B cell (primary cell): ENCODE data around the gene DMC1. TPM values are rescaled to one million over a fixed set of nuclear protein-coding genes. Genes with fewer than 3 reads are reported as not detected.

ENCODE experiments used
- ATAC-seq: fragments of 200-7000 bp; cut with Tn5 transposase; one replicate; pipeline ENCODE4 v1.10.0; 2021; ENCODE audit warnings: low read depth, mild to moderate bottlenecking, moderate number of reproducible peaks, moderate library complexity
- CTCF ChIA-PET: fragments of 350-600 bp; sonication (Branson Sonifier 250); formaldehyde crosslinking; loops from one replicate; lab custom pipeline; 2021; ENCODE audit warnings: antibody characterized with exemption, inconsistent platforms; lab: Charles Lee
- POLR2A ChIA-PET: fragments of 350-600 bp; sonication (Branson Sonifier 250); formaldehyde crosslinking; loops from one replicate; lab custom pipeline; 2021; ENCODE audit warnings: antibody characterized with exemption; lab: Charles Lee
- DNase-seq: peaks from one replicate; pipeline ENCODE4 v3.0.0; 2013
- H2AFZ ChIP-seq: 2 replicates; pipeline ENCODE4 v1.6.1; 2012; ENCODE audit warnings: mild to moderate bottlenecking, low read depth, low read length; ENCODE audit not compliant: insufficient read depth, poor library complexity, severe bottlenecking
- H3K27ac ChIP-seq, 2 donors: 1 replicate in 1 of 2; 2 replicates in 1 of 2; pipeline ENCODE4 v1.5.1; 2012 to 2013; ENCODE audit warnings: low read length in 2 of 2, mild to moderate bottlenecking in 2 of 2, moderate library complexity in 1 of 2
- H3K27me3 ChIP-seq, 4 experiments: fragments of 200-600 bp in 1 of 4; sonication (generic) in 1 of 4; replicated peaks in 1 of 4; 1 replicate in 2 of 4; 2 replicates in 2 of 4; pipeline versions ENCODE4 v1.6.1 to v1.7.0; 2013 to 2016; ENCODE audit warnings: low read length in 3 of 4, mild to moderate bottlenecking in 2 of 4, mixed read lengths in 1 of 4, moderate library complexity in 1 of 4; ENCODE audit not compliant: insufficient read depth in 4 of 4, control insufficient read depth in 3 of 4; ENCODE audit errors: control extremely low read depth in 1 of 4
- H3K36me3 ChIP-seq, 2 experiments: replicated peaks in 1 of 2; 1 replicate in 1 of 2; 2 replicates in 1 of 2; pipeline versions ENCODE4 v1.6.1 to v1.7.1; 2013; ENCODE audit warnings: low read length in 1 of 2; ENCODE audit not compliant: insufficient read depth in 2 of 2, control insufficient read depth in 1 of 2; ENCODE audit errors: control extremely low read depth in 1 of 2, extremely low read depth in 1 of 2
- H3K4me1 ChIP-seq, 2 donors: fragments of 200-600 bp in 1 of 2; sonication (generic) in 1 of 2; 1 replicate in 1 of 2; 2 replicates in 1 of 2; pipeline versions ENCODE4 v1.5.1 to v1.6.1; 2013 to 2017; ENCODE audit warnings: low read length in 2 of 2; ENCODE audit not compliant: control insufficient read depth in 2 of 2, insufficient read depth in 2 of 2
- H3K4me2 ChIP-seq: replicated peaks from 2 replicates; pipeline ENCODE3; 2012; ENCODE audit warnings: mild to moderate bottlenecking, low read depth, low read length; ENCODE audit not compliant: poor library complexity, severe bottlenecking
- H3K4me3 ChIP-seq, 5 experiments: fragments of 200-600 bp in 1 of 5; sonication (generic) in 1 of 5; 1 replicate in 3 of 5; 2 replicates in 2 of 5; pipeline versions ENCODE4 v1.5.1 to v1.7.0; 2011 to 2016; ENCODE audit warnings: low read length in 4 of 5, mild to moderate bottlenecking in 4 of 5, low read depth in 2 of 5, control low read depth in 1 of 5, moderate library complexity in 1 of 5; ENCODE audit not compliant: insufficient read depth in 1 of 5; ENCODE audit errors: control extremely low read depth in 1 of 5, extremely low read depth in 1 of 5
- H3K79me2 ChIP-seq: fragments of 200-600 bp; sonication (generic); one replicate; pipeline ENCODE4 v1.6.0; 2016; ENCODE audit warnings: low read length; ENCODE audit not compliant: control insufficient read depth, insufficient read depth
- H3K9ac ChIP-seq: fragments of 200-600 bp; sonication (generic); 2 replicates; pipeline ENCODE4 v1.6.1; 2017; ENCODE audit warnings: mild to moderate bottlenecking, low read length, moderate library complexity
- H3K9me3 ChIP-seq, 3 donors: one replicate each; pipeline versions ENCODE4 v1.6.1 to v1.7.1; 2013; ENCODE audit warnings: low read length in 2 of 3; ENCODE audit not compliant: control insufficient read depth in 2 of 3, insufficient read depth in 1 of 3; ENCODE audit errors: control extremely low read depth in 1 of 3
- H4K20me1 ChIP-seq: 2 replicates; pipeline ENCODE4 v1.6.0; 2012; ENCODE audit warnings: mild to moderate bottlenecking, low read length; ENCODE audit not compliant: insufficient read depth, control insufficient read depth, poor library complexity, severe bottlenecking
- H3K27ac Mint-ChIP-seq: one replicate; pipeline ENCODE4 v1.8.0; 2021; ENCODE audit warnings: mixed read lengths
- H3K27me3 Mint-ChIP-seq: one replicate; pipeline ENCODE4 v1.8.0; 2021; ENCODE audit warnings: mixed read lengths
- H3K4me1 Mint-ChIP-seq: one replicate; pipeline ENCODE4 v1.8.0; 2021; ENCODE audit warnings: mixed read lengths
- H3K4me3 Mint-ChIP-seq: one replicate; pipeline ENCODE4 v1.8.0; 2021; ENCODE audit warnings: mixed read lengths
- H3K9me3 Mint-ChIP-seq: one replicate; pipeline ENCODE4 v1.8.0; 2022; ENCODE audit warnings: mixed read lengths; ENCODE audit not compliant: insufficient read depth
- EZH2 ChIP-seq: IDR thresholded peaks from 2 replicates; pipeline ENCODE4 v1.6.1; 2012; ENCODE audit warnings: borderline replicate concordance, low read depth, mild to moderate bottlenecking, moderate library complexity, low read length; ENCODE audit not compliant: insufficient read depth, poor library complexity, severe bottlenecking
- WGBS: methylation state at CpG from one replicate; pipeline ENCODE4 v1.1.5; 2013; ENCODE audit warnings: missing lambda C conversion rate; ENCODE audit not compliant: insufficient coverage; 5-methylcytosine and 5-hydroxymethylcytosine counted together
- intact Hi-C: fragments of 100-400 bp; cut with micrococcal nuclease; formaldehyde crosslinking; loops from one replicate; pipeline ENCODE4 v1.10.0; 2022
- polyA plus RNA-seq: library from polyadenylated mRNA; depleted of rRNA; stranded (reverse); fragments of >200 nt; gene quantifications from 2 replicates; pipeline ENCODE4 v1.2.3, GENCODE V29; 2012
- total RNA-seq, 2 donors: library from RNA; stranded (reverse); fragments of 120-200 nt in 1 of 2; gene quantifications; 1 replicate in 1 of 2; 2 replicates in 1 of 2; pipeline versions ENCODE4 v1.2.3 to v1.2.4, GENCODE V29; 2013 to 2022
- TF ChIP-seq, protein P1 (sequence below): fragments of 200-600 bp; IDR thresholded peaks from one replicate; pipeline ENCODE4 v1.8.0; 2022; ENCODE audit warnings: antibody characterized with exemption, mild to moderate bottlenecking

DMC1 gene
- total and polyA plus RNA-seq, 2 donors (not counting 1 experiment from before 2014, with no cell fraction given) = 0.64 TPM; not detected in 1

DNA sequence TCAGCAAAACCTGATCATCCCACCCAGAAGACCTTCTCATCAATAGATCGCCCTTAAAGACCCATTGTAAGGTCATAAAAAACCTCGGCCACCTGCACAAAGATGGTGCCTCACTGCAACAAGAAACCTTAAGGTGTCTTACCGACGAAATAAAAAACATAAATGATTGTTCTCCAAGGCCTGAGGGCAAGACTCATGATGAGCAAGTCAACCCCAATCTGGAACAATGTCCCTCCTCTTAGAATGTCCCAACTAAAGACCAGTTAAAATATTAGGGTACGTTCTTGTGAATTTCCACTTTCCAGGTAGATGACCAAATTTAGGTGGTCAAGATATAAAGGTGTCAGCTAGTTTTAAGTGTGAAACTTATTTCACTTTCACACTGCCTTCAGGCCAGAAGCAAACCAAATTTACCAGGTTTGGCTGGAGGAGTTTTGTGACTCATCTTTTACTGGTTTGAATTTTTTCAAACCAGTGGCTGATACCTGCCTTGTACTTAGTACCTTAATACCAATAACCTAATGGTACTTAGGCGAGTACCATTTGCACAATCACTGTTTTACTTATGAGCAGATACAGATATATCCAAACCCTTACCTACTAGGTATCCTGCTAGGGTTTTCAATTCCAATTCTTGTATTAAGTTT lies 87.2 kb downstream of the DMC1 start:
- WGBS = 91% methylated on average over 4 of the region's 6 CpGs

DNA sequence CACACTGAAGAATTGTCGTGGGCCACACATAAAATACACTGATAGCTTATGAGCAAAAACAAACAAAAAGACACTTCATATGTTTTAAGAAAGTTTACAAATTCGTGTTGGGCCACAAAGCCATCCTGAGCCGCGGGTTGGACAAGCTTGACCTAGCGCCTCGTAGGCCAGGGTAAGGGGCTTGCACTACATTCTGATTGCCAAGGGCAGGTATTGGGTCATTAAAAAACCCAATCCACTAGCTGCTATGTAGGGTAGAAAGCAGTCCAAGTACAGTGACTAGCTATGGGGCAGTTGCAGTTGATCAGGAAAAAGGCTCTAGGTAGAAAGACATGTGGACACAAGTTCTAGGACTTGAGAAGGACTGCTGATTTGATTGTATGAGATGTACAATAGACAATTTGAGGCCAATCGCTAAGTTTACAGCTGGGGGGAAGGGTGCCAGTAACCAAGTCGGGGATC lies 88.1 kb downstream of the DMC1 start:
- H2AFZ ChIP-seq = no peak overlapping the region
- POLR2A ChIA-PET = interaction anchor here (1.5 kb wide), 1 partner anchor 15 kb away, joined by 5 read pairs; no protein-coding TSS in a partner anchor
- DNase-seq (no peak), ATAC-seq (no peak)
- H3K4me1 ChIP-seq = no peaks in the 10 kb centered on the region
- H3K79me2 ChIP-seq = peaks cover 5% of the 10 kb centered on the region
- intact Hi-C loops = no loop called here
- no peaks in the 10 kb centered on the region for H3K9me3 ChIP-seq
- H3K36me3 ChIP-seq = peaks cover 6 to 68% of the 10 kb centered on the region in 2 experiments
- Mint-ChIP-seq H3K27ac (peak overlapping the region; percentile 3), H3K4me3 (no peak overlapping the region), H3K9me3 (no peaks in the 10 kb centered on the region), H3K27me3 (no peaks in the 10 kb centered on the region), H3K4me1 (peaks cover 2% of the 10 kb centered on the region)
- no peak overlapping the region for H3K4me2 ChIP-seq
- CTCF ChIA-PET = no interaction called here
- peaks cover 13% of the 10 kb centered on the region for H4K20me1 ChIP-seq
- H3K9ac ChIP-seq = no peak overlapping the region
- H3K4me3 ChIP-seq = no peak overlapping the region
- H3K27me3 ChIP-seq = no peaks in the 10 kb centered on the region
- no peak for TF ChIP-seq EZH2
- TF ChIP-seq, protein P1, sequence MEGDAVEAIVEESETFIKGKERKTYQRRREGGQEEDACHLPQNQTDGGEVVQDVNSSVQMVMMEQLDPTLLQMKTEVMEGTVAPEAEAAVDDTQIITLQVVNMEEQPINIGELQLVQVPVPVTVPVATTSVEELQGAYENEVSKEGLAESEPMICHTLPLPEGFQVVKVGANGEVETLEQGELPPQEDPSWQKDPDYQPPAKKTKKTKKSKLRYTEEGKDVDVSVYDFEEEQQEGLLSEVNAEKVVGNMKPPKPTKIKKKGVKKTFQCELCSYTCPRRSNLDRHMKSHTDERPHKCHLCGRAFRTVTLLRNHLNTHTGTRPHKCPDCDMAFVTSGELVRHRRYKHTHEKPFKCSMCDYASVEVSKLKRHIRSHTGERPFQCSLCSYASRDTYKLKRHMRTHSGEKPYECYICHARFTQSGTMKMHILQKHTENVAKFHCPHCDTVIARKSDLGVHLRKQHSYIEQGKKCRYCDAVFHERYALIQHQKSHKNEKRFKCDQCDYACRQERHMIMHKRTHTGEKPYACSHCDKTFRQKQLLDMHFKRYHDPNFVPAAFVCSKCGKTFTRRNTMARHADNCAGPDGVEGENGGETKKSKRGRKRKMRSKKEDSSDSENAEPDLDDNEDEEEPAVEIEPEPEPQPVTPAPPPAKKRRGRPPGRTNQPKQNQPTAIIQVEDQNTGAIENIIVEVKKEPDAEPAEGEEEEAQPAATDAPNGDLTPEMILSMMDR = no peak
- 76% methylated on average over 3 of the region's 8 CpGs for WGBS
- H3K27ac ChIP-seq = no peak overlapping the region

More for the DNA sequence above, 87.2 kb downstream of the DMC1 start:
- ATAC-seq = no peak
- Histone ChIP-seq H3K9me3 (no peaks in the 10 kb centered on the region), H3K4me3 (no peak overlapping the region), H3K9ac (no peak overlapping the region), H3K79me2 (peaks cover 9% of the 10 kb centered on the region), H3K4me1 (no peaks in the 10 kb centered on the region), H3K4me2 (no peak overlapping the region), H3K27ac (no peak overlapping the region), H4K20me1 (peaks cover 19% of the 10 kb centered on the region), H3K36me3 (peaks cover 6 to 73% of the 10 kb centered on the region in 2 experiments), H2AFZ (no peak overlapping the region), H3K27me3 (no peaks in the 10 kb centered on the region)
- no peak overlapping the region for H3K27ac Mint-ChIP-seq
- H3K4me3 Mint-ChIP-seq = no peak overlapping the region
- no peak for TF ChIP-seq EZH2
- TF ChIP-seq, protein P1 = no peak
- DNase-seq = no peak
- H3K4me1 Mint-ChIP-seq = peaks cover 2% of the 10 kb centered on the region
- H3K27me3 Mint-ChIP-seq = no peaks in the 10 kb centered on the region
- CTCF ChIA-PET = no interaction called here
- intact Hi-C loops = no loop called here
- no peaks in the 10 kb centered on the region for H3K9me3 Mint-ChIP-seq
- POLR2A ChIA-PET = no interaction called here
